ENCODE measurements around the gene CYGB.

The CYGB gene

GRCh38 chr17:76497979-76498875 lies 39.3 kb downstream of the CYGB start:
- DNase-seq, result peak; percentile 67

- no peak for DNase-seq
Measured at GRCh38 chr17:76497699-76497978, 39.9 kb downstream of the CYGB start.

DNA sequence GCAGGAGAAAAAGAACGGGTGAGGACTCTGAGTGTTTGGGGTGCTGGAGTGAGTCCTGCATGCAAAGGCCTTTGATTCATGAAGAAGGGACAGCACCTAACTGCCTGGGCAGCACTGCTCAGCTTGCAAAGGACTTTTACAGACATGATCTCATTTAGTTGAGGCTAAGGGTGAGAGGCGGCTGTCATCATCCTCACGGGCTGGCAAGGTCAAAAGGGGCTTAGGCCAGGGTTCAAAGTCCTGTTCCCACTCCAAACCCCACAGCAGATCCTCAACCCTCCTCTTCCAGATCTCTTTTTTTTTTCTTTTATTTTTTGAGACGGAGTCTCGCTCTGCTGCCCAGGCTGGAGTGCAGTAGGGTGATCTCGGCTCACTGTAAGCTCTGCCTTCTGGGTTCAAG lies 41.0 kb downstream of the CYGB start:
- no peak for DNase-seq

DNA sequence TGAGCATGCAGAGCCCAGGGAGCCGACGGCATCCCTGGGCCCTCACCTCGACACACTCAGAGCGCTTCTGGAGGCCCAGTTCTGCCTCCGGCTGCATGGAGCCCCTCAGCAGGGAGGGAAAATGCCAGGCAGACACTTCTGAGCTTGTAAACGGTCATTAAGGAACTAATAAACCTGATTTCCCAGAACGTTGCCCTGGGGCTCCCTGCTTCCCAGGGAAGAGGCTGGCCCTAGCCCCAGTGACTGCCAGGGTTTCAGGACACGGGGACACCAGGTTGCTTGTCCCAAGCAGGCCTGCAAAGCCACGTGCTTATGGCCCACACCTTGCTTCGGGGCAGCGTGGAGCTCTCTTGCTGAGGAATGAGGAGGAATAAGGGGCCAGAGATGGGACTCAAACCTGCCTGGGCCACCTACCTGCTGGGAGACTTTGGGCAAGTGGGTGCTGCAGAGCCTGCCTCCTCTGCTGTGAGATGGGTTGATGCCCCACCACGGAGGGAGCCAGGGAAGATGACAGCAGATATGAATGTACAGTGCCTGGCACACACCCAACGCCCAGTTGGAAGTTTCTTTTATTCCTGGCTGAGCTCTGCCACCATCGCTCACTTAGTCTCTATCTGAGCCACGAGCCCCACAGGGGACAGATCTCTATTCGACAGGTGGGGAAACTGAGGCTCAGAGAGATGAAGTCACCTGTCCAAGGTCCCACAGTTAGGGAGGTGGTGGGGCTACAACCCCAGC lies 41.7 kb downstream of the CYGB start:
- DNase-seq, result no peak

- no peak for DNase-seq
Measured at GRCh38 chr17:76493505-76494167, 43.9 kb downstream of the CYGB start.

GRCh38 chr17:76492989-76493501 lies 44.5 kb downstream of the CYGB start:
- no peak for DNase-seq

GRCh38 chr17:76492123-76492988 lies 45.2 kb downstream of the CYGB start:
- no peak for DNase-seq

DNA sequence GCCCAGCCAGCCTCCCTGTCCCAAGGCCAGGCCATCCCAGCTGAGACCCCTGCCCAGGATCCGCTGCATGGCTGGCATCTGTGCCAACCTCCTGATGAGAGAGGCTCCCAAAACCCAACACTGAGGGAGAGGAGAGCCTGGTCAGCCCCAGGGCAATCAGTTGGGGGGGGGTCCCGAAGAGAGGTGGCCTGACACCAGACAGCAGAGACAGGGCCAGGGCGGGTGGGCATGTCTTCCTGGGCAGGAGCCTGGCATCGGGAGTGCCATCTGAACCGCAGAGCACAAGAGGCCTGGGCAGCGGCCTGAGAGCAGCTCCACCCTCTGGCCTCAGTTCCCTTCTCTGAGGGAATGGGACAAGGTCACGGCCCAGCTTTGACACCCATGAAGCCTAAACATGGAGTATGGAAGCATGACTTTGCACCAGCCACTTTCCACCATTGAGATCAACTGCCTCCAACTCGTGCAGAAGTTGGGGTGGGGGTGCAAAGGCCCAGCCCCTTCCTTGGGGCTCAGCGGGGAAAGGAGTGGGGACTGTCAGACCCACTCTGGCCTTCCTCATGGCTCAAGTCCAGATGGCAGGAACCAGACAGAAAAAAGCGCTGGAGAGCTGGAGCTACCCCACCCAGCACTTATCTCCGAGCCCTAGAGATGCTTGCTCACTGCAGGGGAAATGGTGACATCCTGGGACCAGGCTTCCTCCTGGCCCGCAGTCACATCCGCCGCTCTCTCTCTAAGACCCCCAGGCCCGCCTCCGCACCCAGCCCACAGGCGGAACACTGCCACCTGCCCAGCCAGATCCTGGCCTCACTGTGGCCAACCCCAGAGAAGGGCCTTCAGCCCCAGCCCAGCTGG lies 46.0 kb downstream of the CYGB start:
- no peak for DNase-seq

GRCh38 chr17:76490112-76490710 lies 47.3 kb downstream of the CYGB start:
- DNase-seq, result no peak

DNA sequence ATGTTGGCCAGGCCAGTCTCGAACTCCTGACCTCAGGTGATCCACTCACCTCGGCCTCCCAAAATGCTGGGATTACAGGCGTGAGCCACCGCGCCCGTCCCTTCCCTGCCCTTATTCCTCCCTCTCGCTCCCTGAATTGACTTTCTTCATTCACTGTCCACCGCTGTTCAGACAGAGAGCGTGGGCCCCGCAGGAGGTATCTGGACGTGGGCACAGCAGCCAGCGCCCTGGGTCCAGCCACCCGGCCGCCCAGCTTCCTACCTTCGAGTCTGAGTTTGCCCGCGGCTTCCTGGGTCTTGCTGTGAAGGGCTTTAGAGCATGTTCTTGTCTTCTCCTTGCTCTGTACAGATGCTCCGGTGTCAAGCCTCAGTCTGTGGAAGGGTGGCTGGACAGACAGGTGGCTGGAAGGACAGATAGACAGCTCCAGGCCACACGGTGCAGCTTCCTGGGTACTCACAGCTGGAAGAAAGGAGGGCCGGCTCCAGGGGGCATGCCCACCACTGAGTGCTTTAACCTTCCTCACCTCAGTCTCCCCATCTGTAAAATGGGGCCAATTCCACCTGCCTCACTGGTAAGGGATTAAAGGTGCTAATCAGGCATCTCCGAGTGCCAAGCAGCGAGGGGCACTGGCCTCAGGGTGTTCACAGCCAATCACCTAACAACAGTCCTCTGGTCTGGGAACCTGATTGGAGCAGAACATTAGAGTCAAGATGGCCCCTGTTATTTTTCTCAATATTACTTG lies 49.9 kb downstream of the CYGB start:
- no peak for DNase-seq

- DNase-seq, result no peak
Measured at GRCh38 chr17:76485569-76485968, 51.9 kb downstream of the CYGB start.

- no peak for DNase-seq
Measured at GRCh38 chr17:76484228-76484725, 53.2 kb downstream of the CYGB start.

DNA sequence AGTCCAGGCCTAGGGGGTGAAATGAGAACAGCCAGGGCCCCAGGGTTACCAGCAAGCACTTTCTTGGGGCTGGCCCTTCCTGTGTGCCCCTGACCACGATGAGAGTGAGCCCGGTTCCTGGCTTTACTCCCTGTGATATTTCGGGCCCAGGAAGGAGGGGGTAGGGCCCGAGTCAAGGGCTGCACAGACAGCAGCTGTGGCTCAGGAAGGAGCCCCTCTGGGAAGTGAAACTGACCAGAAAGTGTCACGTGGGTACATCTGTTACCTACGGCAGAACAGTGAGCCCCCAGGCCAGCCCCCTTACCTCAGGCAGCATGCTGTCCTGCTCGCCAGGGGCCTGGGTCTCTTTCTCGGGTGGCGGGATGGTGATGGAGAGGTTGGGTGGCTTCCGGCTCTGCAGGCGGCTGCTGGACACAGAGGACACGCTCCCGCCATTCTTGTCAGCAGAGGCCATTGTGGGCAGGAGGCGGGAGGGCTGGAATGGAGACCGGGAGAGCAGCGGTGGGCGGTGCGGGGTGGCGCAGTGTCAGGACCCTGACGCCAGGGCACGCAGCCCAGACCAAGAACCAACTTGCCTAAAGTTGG lies 56.3 kb downstream of the CYGB start:
- no peak for DNase-seq

GRCh38 chr17:76480632-76481031 lies 56.9 kb downstream of the CYGB start:
- no peak for DNase-seq

DNA sequence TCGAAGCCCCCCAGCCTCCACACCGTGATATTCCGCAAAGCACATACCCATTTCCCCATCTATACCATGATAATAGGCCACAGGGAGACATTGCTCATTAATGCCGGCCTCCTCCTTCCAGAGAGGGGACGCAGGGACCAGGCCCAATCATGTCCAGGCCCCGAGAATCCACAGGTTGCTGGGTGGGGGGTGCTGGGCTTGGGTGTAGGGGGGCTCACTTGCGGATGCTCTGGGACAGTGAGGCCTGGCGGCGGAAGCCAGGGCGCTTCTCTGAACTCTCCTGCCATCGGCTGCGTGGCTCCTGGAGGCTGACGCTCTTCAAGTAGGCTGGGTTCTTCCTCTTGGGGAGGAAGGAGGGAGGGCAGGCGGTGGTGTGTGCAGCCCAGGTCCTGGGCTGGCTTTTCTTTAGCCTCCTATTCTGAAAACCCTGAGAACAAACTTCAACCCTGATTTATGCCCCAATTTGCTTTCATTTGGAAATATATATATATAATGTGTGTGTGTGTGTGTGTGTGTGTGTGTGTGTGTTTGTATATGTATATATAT lies 57.9 kb downstream of the CYGB start:
- DNase-seq, result no peak

DNA sequence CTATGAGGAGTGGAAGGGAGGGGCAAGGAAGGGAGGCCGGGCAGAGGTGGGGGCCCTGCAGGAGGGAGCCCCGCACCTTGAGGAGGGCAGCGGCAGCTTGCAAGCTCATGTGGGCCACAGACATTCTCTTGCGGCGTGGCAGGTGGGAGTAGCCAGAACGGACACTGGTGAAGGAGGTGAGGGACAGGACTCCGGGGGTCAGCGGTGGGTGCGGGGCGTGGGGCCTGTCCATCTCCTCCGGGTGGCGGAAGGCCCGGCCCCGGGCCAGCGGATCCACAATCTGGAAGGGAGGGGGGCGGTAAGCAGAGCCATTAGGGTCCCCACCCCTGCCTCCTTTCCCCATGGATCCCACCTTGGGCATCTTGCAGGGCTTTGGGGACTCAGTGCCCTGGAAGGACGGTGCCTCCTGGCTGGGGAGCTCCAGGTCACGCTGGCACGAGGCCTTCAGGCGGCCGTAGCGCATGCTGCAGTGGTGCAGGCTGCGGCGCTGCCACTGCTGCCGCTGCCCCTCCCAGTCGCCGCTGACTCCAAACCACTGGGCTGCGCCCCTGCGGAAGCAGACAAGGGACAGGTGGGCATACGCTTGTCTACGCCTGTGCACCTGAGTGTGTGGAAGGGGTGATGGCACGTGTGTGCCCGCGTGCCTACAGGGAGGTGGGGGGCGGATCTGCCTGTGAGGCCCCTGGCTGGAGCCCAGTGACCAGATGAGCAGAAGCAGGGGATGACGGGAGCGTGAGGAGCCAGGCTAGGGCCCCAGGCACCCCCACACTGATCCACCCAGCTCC lies 58.6 kb downstream of the CYGB start:
- DNase-seq, result no peak

DNA sequence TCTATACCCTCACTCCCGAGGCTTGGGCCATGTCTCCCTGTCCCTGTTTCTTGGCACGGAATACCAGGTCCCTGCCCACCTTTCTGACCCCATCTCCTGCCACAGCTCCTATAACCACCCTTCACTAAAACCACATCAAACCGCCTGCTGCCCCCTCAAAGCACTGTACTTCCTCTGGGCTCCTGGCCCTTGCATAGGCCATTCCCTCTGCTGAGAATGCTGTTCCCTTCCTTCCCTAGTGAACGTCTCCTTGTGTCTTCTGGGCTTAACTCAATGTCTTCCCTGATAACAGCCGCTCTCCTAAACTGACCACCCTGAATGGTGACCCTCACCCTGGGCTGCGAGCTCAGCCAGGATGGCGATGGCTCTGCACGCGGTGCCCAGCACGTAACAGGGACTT lies 59.4 kb downstream of the CYGB start:
- DNase-seq, result no peak

DNA sequence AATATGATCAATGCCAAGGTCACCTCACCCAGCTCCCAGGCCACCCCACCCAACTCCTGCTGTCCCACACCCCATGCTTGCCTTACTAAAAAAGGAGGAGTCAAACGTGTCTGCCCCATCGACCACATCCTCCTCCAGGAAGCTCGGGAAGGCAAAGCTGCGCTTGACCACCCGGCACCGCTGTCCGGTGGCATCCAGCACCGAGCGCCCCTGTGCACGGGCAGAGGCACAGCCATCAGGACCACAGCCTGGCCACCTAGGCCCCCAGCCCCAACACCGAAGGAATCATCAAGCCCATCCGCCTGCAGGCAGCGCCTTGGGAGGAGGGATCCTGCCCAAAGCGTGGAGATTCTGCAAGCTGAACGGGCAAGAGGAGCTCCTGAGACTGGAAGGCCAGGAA lies 59.9 kb downstream of the CYGB start:
- DNase-seq, result no peak

Measured in NCI-H526 treated with DMSO at 0.1 percent for 48 hours (cell line).